ENCODE data around the gene BLVRB.

GRCh38 chr19:40506099-40506498 is 40.6 kb upstream of the BLVRB start:
- TF ChIP-seq TEAD4 (CRISPR knock-in tag; IDR thresholded peaks at IDR 0.05) (no peak), CTCF (IDR thresholded peaks at IDR 0.05) (no peak), MAX (CRISPR knock-in tag; IDR thresholded peaks at IDR 0.05) (no peak), ZNF138 (CRISPR knock-in tag; conservative IDR thresholded peaks at IDR 0.05) (no peak), E2F1 (CRISPR knock-in tag; IDR thresholded peaks at IDR 0.05) (no peak), ESRRA (CRISPR knock-in tag; IDR thresholded peaks at IDR 0.05; ENCODE audit: borderline replicate concordance) (no peak), ATF1 (CRISPR knock-in tag; IDR thresholded peaks at IDR 0.05) (no peak), ZNF232 (CRISPR knock-in tag; IDR thresholded peaks at IDR 0.05) (no peak), USF1 (CRISPR knock-in tag; IDR thresholded peaks at IDR 0.05) (no peak), NR3C1 (CRISPR knock-in tag; conservative IDR thresholded peaks at IDR 0.05; ENCODE audit: low read depth) (no peak), ETV6 (CRISPR knock-in tag; IDR thresholded peaks at IDR 0.05) (no peak)
